Astrocyte of the hippocampus (primary cell): Measurements from ENCODE around the gene KNDC1.

Experiments used
- DNase-seq: peaks from one replicate; pipeline ENCODE4 v3.0.0; 2011; ENCODE audit warnings: low read depth, low spot score

Gene KNDC1

DNA sequence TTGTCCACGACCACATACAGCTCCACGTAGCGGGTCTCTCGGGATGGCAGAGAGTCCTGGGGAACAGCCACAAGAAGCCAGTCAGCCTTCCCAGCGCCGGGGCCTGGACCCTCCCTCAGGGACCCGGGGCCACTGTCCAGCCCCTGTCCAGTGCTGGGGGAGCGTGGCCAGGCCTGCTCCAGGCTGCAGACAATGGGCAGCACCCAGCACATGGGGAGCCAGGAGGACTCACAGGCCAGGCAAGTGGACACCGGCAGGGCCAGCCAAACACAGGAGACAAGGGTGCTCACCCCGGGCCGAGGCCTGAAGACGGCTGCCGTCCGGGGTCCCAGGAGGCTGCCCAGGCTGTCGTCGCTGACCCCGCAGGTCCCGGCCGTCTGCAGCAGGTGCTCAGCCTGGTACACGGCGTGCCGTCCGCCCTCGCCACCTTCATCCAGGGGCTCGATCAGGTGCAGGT, 113.0 kb downstream of the KNDC1 start:
- DNase-seq, result no peak

DNA sequence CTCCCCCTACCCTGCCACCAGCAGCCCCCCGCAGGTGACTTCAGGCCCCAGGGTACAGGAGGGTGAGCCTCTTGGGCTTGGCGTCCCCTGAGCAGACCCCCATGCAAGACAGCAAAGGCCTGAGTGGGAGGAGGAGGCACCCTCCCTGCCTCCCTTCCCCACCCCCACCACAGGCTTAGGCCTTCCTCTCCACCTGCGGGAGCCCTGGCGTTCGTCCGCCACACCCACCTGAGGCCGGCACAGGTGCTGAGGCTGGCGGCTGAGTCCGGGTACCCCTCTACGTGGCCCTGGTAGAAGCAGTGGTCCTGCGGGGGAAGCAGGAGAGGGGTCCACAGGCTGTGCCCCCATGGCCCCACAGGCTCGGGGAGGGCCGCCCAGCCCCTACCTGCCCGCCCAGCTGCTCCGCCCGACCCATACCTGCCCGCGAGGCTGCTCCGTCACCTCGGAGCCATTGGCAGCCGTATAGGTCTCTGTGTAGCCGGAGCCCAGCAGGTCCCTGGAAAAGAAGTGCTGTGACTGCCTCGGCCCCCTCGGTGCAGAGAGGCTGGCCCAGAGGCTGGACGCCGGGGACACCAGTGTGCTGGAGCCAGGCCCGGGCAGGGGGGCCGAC, 113.6 kb downstream of the KNDC1 start:
- no peak for DNase-seq

DNA sequence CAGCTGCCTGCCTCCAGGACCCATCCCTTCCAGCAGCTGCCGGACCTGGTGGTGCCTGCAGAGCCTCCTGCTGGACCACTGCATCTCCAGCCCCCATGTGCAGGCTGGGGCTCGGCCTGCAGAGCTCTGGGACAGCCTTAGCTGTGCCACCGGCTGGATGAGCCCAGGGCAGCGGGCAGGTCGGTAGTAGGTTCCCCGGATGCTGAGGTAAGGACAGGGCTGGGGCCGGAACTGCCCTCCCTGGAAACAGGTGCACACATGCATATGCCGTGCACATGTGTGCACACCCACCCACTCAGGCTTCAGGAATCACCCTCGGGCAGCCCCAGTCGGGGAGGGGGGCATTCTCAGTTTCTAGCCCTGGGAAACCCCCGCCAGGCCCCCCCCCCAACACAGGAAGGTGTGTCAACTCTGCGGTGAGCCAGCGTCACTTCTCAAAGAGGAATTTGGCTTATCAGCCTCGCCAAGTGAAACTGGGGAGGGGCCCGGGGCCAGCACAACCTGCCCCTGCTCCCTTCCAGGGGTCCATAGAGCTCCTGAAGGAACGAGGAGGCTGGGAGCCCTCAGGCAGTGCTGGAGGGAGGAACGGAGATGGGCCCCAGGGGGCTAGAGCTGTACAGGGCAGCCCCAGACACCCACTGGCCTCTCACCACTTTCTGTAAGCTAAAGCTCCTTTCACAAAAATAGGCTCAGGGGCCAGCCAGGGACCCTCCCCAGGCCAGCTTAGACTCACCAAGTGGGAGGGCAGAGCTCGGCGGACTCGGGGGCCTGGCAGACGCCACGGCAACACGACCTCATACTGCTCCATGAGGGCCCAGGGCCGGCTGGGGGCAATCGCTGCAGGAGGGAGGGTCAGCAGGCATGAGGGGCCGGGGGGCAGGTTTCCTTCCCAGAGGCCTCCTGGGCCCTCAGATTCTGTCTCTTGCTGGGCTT, 115.0 kb downstream of the KNDC1 start:
- DNase-seq, result no peak

DNA sequence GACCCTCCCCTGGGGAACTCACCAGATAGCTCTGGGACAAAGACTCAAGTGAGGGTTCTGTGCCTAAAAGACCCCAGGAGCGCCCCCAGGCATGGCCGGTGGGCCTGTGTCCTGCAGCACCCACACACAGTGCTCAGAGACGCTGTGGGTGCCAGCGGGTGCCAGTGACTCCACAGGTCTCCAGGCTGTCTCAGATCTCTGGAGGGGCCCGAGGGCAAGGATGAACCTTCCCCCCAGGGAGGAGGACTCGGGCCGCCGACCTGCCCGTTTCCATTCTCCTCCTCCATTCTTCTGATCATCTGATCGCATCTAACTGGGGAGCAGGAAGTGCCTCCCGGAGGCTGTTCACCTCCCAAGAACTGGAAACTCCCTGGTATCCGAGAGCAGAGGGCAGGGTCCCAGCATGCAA, 115.7 kb downstream of the KNDC1 start:
- no peak for DNase-seq
